NCI-H1436 (cell line): ENCODE results near the gene ZDHHC15.
"Not testable (repeated sequence)": the region's sequence is repeated elsewhere in the genome, so short reads cannot be mapped to it uniquely, and the experiment has no call there.

Experiments used
- DNase-seq: peaks from one replicate; lab custom pipeline; 2025; lab: John Stamatoyannopoulos, UW

The ZDHHC15 gene, protein sequence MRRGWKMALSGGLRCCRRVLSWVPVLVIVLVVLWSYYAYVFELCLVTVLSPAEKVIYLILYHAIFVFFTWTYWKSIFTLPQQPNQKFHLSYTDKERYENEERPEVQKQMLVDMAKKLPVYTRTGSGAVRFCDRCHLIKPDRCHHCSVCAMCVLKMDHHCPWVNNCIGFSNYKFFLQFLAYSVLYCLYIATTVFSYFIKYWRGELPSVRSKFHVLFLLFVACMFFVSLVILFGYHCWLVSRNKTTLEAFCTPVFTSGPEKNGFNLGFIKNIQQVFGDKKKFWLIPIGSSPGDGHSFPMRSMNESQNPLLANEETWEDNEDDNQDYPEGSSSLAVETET

DNA sequence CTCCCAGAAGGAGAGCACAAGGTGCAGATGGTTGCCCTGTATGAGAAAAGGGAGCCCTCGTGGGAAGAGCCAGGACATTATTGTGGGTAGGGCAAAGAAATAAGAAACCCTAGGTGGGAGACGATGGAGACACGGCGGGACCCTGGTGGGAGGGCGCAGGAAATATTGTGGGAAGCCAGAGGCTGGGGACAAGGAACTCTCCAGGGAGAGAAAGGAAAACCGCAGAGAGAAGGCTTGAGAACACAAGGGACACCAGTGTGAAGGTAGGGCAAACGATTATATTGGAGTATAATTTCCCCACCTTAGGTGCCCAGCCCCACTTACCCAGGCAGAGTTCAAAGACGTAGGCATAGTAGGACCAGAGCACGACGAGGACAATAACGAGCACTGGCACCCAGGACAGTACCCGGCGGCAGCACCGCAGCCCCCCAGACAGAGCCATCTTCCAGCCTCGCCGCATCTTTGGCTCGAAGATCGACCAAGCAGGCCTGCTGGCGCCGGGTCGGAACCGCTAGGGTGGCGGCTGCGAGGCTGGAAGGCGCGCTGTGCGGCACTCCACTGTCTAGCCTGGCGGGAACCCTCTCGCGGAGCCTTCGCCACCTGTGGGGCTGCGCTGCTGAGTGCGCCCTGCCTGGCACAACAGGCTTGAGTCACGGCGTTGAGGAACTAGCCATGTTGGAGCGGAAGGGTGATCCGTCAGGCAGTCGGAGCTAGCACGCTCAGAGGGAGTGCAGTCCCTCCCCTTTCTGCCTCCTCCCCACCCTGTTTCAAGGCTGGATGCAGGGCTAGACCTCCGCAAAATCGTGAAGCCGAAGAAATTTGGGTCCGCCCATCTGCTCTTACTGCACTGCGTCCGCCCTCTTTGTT is at the start of gene ZDHHC15:
Gene ZDHHC15, minus strand, starts transcription at position 473 of the 867 bp plus-strand sequence. Its CDS starts 13 bp downstream, at position 460.
- DNase-seq: peak; percentile 27

DNA sequence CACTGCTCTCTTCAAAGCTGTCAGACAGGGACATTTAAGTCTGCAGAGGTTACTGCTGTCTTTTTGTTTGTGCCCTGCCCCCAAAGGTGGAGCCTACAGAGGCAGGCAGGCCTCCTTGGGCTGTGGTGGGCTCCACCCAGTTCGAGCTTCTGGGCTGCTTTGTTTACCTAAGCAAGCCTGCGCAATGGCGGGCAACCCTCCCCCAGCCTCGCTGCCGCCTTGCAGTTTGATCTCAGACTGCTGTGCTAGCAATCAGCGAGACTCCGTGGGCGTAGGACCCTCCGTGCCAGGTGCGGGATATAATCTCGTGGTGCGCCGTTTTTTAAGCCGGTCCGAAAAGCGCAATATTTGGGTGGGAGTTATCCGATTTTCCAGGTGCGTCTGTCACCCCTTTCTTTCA is 37.7 kb upstream of the ZDHHC15 start:
- DNase-seq: not testable (repeated sequence)

DNA sequence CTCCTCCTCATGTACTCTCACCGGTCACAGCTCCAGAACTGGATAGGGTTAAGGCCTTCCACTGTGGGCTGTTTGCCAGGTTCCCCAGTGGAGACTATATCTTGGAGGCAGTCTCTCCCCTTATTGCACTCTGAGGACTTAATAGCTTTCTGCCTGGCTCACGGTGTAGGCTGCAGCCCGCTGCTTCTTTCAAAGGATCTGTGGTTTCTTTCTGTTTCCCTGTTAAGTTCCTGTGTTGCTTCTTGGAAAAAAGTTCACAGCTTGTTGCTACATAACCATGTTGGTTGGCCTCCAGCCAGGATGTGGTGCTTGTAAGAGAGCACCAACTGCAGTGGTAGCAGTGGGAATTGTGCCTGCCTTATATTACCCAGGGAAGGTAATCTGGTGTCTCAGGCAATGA is 24.9 kb upstream of the ZDHHC15 start:
- DNase-seq: no peak

DNA sequence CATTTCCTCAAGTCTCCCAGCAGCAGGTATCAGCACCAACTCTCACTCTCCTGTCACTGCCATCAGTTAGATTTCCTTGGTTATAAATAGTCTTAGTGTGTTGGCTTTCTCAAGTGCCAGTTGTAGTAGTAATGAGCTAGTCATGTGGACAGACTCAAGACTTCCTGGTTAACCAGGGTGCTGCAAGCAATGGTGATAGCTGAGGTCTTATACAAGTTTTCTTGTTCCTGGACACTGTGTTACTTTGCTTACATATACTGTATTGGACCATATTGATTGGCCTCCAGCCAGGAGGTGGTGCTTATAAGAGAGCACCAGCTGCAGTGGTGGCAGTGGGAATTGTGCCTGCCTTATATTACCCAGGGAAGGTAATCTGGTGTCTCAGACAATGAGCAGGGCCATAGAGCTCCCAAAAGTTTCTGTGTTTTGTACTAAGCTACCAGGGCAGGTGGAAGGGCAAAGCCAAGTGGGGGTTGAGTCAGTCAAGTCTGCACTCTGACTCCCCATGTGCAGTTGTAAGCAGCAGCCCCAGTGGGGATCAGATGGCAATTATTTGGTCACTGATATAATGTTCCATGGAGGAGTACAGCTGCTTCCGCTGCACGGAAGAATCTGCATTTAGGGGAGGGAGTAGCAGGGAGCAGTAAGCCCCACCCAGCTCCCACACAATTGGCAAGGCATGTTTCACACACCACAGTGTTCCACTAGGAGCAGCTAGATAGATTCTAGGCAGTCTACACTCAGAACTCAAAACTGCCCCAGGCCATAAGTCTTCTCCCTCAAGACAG is 24.1 kb upstream of the ZDHHC15 start:
- DNase-seq: no peak

DNA sequence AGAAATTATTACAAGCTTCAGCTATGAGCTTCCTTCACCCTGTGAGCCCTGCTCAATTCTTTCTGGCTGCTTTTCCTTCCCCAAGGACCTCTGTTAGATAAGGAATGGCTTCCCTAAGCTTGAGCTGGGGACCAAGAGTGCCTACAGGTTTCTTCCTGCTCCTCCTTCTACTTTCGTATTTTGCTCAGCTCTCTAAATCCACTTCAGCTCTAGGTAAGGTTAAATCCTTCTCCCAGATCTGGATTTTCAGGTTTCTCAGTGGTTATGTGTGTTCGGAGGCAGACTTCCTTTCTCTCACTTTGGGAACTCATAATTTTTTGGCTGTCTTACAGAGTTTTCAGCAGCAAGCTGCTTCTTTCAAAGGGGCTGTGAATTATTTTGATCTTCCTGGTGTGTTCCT is 21.9 kb upstream of the ZDHHC15 start:
- no peak for DNase-seq

DNA sequence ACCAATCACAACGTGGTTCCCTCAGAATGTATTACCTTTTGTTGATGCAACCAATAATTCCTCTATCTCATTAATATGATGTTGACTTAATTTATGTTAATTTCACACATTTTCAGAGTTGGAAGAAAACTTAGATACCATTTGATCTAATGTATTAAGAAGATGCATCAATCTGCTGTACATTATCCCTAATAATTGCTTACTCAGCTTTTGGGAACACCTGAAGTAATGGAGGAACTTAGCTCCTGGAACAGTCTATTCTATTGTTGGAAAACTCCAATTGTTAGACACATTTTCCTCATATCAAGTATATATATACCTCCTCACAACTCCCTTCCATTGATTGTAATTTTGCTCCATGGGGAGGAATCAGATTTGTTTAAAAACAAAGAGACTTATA is 38.9 kb downstream of the ZDHHC15 start:
- no peak for DNase-seq

DNA sequence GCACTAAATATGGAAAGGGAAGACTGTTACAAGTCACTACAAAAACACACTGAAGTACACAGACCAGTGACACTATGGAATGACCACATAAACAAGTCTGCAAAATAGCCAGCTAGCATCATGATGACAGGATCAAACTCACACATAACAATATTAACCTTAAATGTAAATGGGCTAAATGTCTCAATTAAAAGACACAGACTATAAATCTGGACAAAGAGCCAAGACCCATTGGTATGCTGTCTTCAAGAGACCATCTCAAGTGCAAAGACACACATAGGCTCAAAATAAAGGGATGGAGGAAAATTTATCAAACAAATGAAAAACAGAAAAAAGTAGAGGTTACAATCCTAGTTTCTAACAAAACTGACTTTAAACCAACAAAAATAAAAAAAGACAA is 61.1 kb downstream of the ZDHHC15 start:
- DNase-seq: not testable (repeated sequence)

DNA sequence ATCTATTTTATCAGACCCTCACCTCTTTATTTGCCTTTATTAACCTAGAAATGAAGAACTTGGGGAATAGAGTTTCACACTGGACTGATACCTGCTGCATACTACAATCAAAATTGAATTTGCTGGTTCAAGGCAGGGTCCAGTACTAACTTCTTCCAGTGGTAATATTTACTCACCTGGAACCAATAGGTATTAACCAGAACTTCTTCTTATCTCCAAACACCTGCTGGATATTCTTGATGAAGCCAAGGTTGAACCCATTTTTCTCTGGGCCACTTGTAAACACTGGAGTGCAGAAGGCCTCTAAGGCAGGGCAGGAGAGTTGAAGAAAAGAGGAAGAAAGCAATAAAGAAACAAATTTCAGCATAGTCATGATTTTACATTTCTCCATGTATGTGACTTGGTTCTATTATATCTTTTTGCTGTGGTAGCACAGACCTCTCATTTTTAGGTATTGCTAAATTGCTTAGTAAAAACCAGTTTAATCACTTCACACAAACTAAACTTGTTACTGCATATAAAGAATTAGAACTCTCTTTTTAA is 101.1 kb downstream of the ZDHHC15 start:
- no peak for DNase-seq

DNA sequence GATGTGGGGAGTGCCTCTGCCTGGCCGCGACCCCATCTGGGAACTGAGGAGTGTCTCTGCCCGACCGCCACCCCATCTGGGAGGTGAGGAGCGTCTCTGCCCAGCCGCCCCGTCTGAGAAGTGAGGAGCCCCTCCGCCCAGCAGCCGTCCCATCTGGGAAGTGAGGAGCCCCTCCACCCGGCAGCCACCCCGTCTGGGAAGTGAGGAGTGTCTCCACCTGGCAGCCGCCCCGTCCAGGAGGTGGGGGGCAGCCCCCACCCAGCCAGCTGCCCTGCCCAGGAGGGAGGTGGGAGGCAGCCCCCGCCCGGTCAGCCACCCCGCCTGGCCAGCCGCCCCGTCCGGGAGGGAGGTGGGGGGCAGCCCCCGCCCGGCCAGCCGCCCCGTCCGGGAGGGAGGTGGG is 115.7 kb downstream of the ZDHHC15 start:
- not testable (repeated sequence) for DNase-seq

DNA sequence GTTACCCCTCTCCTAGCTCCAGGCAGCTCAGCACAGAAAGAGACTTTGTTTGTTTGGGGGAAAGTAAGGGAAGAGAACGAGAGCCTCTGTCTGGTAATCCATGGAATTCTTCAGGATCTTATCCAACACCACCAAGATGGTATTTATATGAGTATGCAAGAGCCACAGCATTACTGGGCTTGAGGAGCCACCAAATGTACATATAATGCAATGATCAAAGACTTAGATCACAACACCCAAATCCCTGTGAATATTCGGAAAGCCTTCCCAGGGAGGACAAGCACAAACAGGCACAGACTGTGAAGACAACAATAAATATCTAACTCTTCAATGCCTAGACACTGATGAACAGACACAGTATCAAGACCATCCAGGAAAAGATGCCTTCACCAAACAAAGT is 132.4 kb downstream of the ZDHHC15 start:
- DNase-seq: no peak

DNA sequence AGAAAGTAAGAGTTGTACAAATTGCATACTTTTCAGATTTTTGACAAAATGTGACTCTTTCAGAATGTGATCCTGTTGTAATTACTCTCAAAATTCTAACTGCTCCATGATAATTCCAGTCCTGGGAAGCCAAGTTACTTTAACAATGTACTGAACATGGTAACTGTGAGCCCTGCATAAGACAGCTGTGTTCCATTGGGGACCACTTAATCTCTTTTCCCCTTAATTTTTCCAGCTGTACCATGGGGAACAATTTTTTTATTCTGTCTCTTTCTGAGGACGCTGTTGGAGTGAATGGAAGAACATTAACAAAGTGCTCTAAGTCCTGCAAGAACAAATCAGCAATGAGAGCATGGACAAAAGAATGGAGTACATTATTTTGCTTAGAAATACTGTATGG is 153.1 kb downstream of the ZDHHC15 start:
- DNase-seq: no peak

DNA sequence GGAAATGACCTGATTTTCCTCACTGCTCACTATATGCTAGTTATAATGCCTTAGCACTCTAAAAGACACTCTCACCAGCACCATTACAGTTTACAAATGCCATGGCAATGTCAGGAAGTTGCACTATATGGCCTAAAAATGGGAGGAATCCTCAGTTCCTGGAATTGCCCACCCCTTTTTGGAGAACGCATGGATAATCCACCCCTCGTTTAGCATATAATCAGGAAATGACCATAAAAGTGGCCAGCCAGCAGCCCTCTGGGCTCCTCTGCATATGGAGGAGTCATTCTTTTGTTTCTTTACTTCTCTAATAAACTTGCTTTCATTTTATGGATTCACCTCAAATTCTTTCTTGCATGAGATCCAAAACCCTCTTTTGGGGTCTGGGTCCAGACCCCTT is 156.0 kb downstream of the ZDHHC15 start:
- no peak for DNase-seq

DNA sequence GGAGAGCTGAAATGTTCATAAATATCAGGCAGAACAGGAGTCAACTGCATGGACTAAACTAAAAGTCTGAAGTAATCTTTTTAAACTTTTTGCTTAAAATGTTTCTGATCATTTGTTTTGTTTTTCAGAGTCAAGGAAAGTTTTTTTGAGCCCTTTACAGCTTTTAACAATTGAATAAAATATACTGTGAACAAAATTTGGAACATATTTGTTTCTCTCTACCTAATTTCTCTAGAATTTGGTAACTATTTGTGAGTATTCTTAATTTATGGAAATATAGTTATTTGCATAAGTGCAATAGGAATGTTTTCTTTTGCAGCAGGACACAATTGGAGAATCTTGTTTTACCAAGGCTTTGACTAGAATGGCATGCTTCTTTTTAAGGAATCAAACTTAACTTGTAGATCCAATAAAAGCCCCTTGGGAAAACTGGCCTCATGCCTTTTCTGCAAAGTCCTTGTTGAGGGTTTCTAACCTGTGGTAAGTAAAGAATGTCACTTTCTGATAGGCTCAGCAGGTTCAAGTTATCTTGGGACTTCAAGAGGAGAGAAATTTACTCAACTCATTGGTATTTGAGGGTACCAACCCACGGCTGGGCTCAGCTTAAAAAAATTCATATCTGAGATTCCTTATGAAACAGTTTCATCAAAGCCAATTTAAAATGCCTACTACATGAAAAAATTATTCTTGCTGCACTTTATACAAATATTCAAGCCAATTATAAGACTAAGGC is 157.4 kb downstream of the ZDHHC15 start:
- no peak for DNase-seq

DNA sequence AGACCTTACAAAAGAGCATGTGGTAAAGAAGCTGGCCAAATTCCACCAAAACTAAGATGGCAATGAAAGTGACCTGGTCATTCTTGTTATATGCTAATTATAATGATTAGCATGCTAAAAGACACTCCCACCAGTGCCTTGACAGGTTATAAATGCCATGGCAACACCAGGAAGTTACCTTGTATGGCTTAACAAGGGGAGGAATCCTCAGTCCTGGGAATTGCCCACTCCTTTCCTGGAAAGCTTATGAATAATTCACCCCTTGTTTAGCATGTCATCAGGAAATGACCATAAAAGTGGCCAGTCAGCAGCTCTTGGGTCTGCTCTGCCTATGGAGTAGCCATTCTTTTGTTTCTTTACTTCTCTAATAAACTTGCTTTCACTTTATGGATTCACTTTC is 161.0 kb downstream of the ZDHHC15 start:
- no peak for DNase-seq

DNA sequence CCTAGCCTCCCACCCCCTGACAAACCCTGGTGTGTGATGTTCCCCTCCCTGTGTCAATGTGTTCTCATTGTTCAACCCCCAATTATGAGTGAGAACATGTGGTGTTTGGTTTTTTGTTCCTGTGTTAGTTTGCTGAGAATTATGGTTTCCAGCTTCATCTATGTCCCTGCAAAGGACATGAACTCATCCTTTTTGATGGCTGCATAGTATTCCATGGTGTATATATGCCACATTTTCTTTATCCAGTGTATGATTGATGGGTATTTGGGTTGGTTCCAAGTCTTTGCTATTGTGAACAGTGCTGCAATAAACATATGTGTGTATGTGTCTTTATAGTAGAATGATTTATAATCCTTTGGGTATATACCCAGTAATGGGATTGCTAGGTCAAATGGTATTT is 174.2 kb downstream of the ZDHHC15 start:
- not testable (repeated sequence) for DNase-seq

DNA sequence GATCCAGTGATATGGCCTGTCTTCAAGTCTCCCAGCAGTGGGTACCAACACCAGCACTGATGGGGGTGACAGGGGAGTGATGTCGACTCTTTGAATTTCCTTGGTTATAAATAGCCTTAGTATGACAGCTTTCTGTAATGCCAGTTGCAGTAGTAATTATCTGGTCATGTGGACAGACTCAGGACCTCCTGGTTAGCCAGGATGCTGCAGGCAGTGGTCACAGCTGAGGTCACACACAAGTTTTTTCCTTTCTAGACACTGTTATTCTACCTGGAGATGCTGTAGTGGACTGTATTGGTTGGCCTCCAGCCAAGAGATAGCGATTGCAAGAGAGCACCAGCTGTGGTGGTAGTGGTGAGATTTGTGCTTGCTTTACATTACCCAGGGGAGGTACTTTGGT is 185.3 kb downstream of the ZDHHC15 start:
- no peak for DNase-seq

DNA sequence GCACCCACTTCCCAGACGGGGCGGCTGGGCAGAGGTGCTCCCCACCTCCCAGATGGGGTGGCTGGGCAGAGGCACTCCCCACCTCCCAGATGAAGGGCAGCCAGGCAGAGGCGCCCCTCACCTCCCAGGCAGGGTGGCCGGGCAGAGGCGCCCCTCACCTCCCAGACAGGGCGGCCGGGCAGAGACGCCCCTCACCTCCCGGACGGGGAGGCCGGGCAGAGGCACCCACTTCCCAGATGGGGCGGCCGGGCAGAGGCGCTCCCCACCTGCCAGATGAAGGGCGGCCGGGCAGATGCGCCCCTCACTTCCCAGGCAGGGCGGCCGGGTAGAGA is 187.7 kb downstream of the ZDHHC15 start:
- DNase-seq: no peak

DNA sequence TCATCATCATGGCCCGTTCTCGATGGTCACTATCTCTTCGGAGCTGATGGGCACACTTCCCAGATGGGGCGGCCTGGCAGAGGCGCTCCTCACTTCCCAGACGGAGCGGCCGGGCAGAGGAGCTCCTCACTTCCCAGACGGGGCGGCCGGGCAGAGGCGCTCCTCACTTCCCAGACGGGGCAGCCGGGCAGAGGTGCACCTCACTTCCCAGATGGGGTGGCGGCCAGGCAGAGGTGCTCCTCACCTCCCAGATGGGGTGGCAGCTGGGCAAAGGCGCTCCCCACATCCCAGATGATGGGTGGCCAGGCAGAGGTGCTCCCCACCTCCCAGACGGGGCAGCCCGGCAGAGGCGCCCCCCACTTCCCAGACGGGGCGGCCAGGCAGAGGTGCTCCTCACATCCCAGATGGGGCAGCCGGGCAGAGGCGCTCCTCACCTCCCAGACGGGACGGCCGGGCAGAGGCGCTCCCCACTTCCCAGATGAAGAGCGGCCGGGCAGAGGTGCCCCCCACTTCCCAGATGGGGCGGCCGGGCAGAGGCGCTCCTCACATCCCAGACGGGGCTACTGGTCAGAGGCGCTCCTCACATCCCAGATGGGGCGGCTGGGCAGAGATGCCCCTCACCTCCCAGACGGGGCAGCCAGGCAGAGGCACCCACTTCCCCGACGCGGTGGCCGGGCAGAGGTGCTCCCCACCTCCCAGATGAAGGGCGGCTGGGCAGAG is 188.3 kb downstream of the ZDHHC15 start:
- DNase-seq: not testable (repeated sequence)

DNA sequence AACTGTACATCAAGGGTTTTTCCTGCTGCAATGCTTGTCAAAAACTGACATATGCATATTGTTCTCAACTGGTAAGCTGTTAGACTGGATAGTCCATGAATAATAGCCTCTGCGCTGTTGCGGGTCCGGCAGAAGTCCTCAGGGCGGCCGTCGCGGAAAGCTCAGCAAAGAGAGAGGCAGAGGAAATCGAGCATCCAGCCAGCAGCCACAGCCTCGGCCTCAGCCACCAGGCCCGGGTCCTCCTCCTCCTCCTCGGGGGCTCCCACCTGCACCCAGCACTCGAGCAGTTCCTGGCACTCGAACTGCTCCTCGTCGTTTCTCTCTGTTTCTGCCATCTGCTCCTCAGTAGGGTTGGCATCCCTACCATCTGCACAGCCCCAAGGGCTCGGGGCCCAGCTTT is 195.2 kb downstream of the ZDHHC15 start:
- DNase-seq: no peak
